GM12878 (cell line): ENCODE measurements around the gene ARPP21. TPM values are rescaled to one million over a fixed set of nuclear protein-coding genes. Genes with fewer than 3 reads are reported as not detected.

ENCODE experiments used
- ATAC-seq: fragments of 200-7000 bp; cut with Tn5 transposase; 3 replicates; pipeline ENCODE4 v1.9.1; 2020; ENCODE audit warnings: mild to moderate bottlenecking, moderate library complexity
- BruUV-seq: library from RNA; stranded (reverse); fragments of 400-500 nt; replicated peaks from 2 replicates; lab custom pipeline; 2021; lab: Mats Ljungman, UMichigan
- CTCF ChIA-PET: fragments of 300-600 bp; sonication (Branson Sonifier 250); formaldehyde crosslinking; extraction: SDS; loops from one replicate; lab custom pipeline; 2021; ENCODE audit warnings: inconsistent platforms; lab: Yijun Ruan, JAX
- POLR2A ChIA-PET: fragments of 350-600 bp; formaldehyde crosslinking; extraction: SDS; loops from one replicate; lab custom pipeline; 2021; ENCODE audit warnings: inconsistent platforms; lab: Charles Lee
- RAD21 ChIA-PET: fragments of 300-600 bp; sonication (Branson Sonifier 250); formaldehyde crosslinking; loops from one replicate; lab custom pipeline; 2023; ENCODE audit warnings: antibody characterized with exemption; ENCODE audit not compliant: unreplicated experiment; lab: Charles Lee
- SMC1A ChIA-PET: fragments of 300-600 bp; sonication (Branson Sonifier 250); formaldehyde crosslinking; loops from one replicate; lab custom pipeline; 2023; ENCODE audit not compliant: unreplicated experiment, uncharacterized antibody; lab: Charles Lee
- DNase-seq: peaks from one replicate; pipeline ENCODE4 v3.0.0-alpha.2; 2011; ENCODE audit warnings: low read depth, low spot score
- FAIRE-seq: peaks from 3 replicates; lab custom pipeline; 2011; peaks lifted over from hg19 to GRCh38; lab: Jason Lieb, UNC
- H2AFZ ChIP-seq: 2 replicates; pipeline ENCODE4 v1.6.0; 2011; ENCODE audit warnings: low read depth, low read length, control low read depth; ENCODE audit not compliant: control insufficient read depth
- H3K27ac ChIP-seq: 2 replicates; pipeline ENCODE4 v1.5.1; 2011; ENCODE audit warnings: control low read depth; ENCODE audit not compliant: control insufficient read depth, insufficient read depth
- H3K27me3 ChIP-seq, 2 experiments: replicated peaks in 1 of 2; 2 replicates each; pipeline versions ENCODE4 v1.6.0 to v1.6.1; 2011; ENCODE audit warnings: low read length in 1 of 2; ENCODE audit not compliant: control insufficient read depth in 2 of 2, insufficient read depth in 2 of 2
- H3K36me3 ChIP-seq, 2 experiments: 2 replicates each; pipeline ENCODE4 v1.5.1; 2011; ENCODE audit warnings: low read length in 1 of 2; ENCODE audit not compliant: control insufficient read depth in 2 of 2, insufficient read depth in 2 of 2
- H3K4me1 ChIP-seq: 2 replicates; pipeline ENCODE4 v1.6.1; 2011; ENCODE audit warnings: mild to moderate bottlenecking, low read length, moderate library complexity, mixed read lengths; ENCODE audit not compliant: control insufficient read depth, insufficient read depth
- H3K4me2 ChIP-seq: 2 replicates; pipeline ENCODE4 v1.6.0; 2011; ENCODE audit warnings: control low read depth; ENCODE audit not compliant: control insufficient read depth, insufficient read depth
- H3K4me3 ChIP-seq: fragments of 200-600 bp; sonication (generic); 2 replicates; pipeline ENCODE4 v1.5.1; 2016
- H3K79me2 ChIP-seq: 2 replicates; pipeline ENCODE4 v1.6.0; 2011; ENCODE audit warnings: low read length; ENCODE audit not compliant: control insufficient read depth, insufficient read depth
- H3K9ac ChIP-seq: 2 replicates; pipeline ENCODE4 v1.8.0; 2011; ENCODE audit warnings: low read length, control low read depth, mixed read lengths; ENCODE audit not compliant: control insufficient read depth, insufficient read depth
- H3K9me3 ChIP-seq: replicated peaks from 3 replicates; pipeline ENCODE4 v1.5.1; 2011; ENCODE audit warnings: mild to moderate bottlenecking, low read length; ENCODE audit not compliant: control insufficient read depth, insufficient read depth
- H4K20me1 ChIP-seq: 2 replicates; pipeline ENCODE4 v1.6.0; 2011; ENCODE audit not compliant: control insufficient read depth, insufficient read depth
- BACH1 ChIP-seq: fragments of 450-650 bp; IDR thresholded peaks from 2 replicates; pipeline ENCODE4 v1.6.1; 2017; ENCODE audit warnings: mild to moderate bottlenecking, borderline replicate concordance
- CHD4 ChIP-seq: fragments of 200-600 bp; sonication (generic); IDR thresholded peaks from 2 replicates; pipeline ENCODE4 v1.6.1; 2016; ENCODE audit warnings: mild to moderate bottlenecking
- CREM ChIP-seq: IDR thresholded peaks from 2 replicates; pipeline ENCODE4 v1.6.1; 2014; ENCODE audit warnings: antibody characterized with exemption, low read depth
- FOXM1 ChIP-seq: IDR thresholded peaks from 2 replicates; pipeline ENCODE4 v1.6.1; 2012; ENCODE audit warnings: low read depth, mild to moderate bottlenecking, inconsistent platforms, low read length, moderate library complexity
- GABPA ChIP-seq: IDR thresholded peaks from 2 replicates; pipeline ENCODE4 v1.6.1; 2014; ENCODE audit warnings: antibody characterized with exemption, low read depth, mild to moderate bottlenecking, inconsistent platforms
- IRF4 ChIP-seq: IDR thresholded peaks from 2 replicates; pipeline ENCODE4 v1.6.1; 2011; ENCODE audit warnings: low read depth, low read length
- MYB ChIP-seq: fragments of 150-350 bp; IDR thresholded peaks from 2 replicates; pipeline ENCODE4 v1.6.1; 2014; ENCODE audit warnings: mild to moderate bottlenecking, low read depth, low read length, borderline replicate concordance
- NFYB ChIP-seq: IDR thresholded peaks from 2 replicates; pipeline ENCODE4 v1.6.1; 2011; ENCODE audit warnings: low read depth, mild to moderate bottlenecking, low read length, improper control_type of control experiment, moderate library complexity; ENCODE audit not compliant: insufficient read depth
- PBX3 ChIP-seq: IDR thresholded peaks from 2 replicates; pipeline ENCODE4 v1.6.1; 2011; ENCODE audit warnings: mild to moderate bottlenecking, low read depth, low read length, moderate library complexity; ENCODE audit not compliant: insufficient replicate concordance
- RFX5 ChIP-seq: IDR thresholded peaks from 2 replicates; pipeline ENCODE4 v1.6.1; 2011; ENCODE audit warnings: low read depth, low read length, improper control_type of control experiment
- RUNX3 ChIP-seq: IDR thresholded peaks from 2 replicates; pipeline ENCODE4 v1.6.1; 2012; ENCODE audit warnings: low read length, inconsistent platforms
- STAT1 ChIP-seq: fragments of 450-650 bp; conservative IDR thresholded peaks from 2 replicates; pipeline ENCODE4 v1.6.1; 2014; ENCODE audit warnings: antibody characterized with exemption, mild to moderate bottlenecking
- TCF7 ChIP-seq: IDR thresholded peaks from 2 replicates; pipeline ENCODE4 v1.6.1; 2014; ENCODE audit warnings: antibody characterized with exemption, borderline replicate concordance
- WGBS: methylation state at CpG from one replicate; pipeline ENCODE4 v1.1.6; 2016; ENCODE audit warnings: low lambda C conversion rate; ENCODE audit not compliant: insufficient replicate concordance, insufficient coverage; ENCODE audit errors: missing lambda C conversion rate; 5-methylcytosine and 5-hydroxymethylcytosine counted together
- in situ Hi-C: fragments of 300-500 bp; cut with MboI; formaldehyde crosslinking; loops from 9 replicates; pipeline ENCODE4 v1.14.3; 2018; ENCODE audit warnings: mixed read lengths
- intact Hi-C: fragments of 100-400 bp; cut with micrococcal nuclease; formaldehyde crosslinking; loops from one replicate; pipeline ENCODE4 v1.14.2; 2022; ENCODE audit not compliant: unreplicated experiment
- polyA plus RNA-seq, 11 experiments: library from polyadenylated mRNA; depleted of rRNA in 4 of 11; unstranded in 6 of 11; stranded (reverse) in 5 of 11; fragments of >200 nt; fragmentation: Nextera tagmentation in 4 of 11; fragmentation: Illumina TruSeq in 1 of 11; extraction: Ambion mirVana in 4 of 11; extraction: Trizol in 1 of 11; gene quantifications; 1 replicate in 1 of 11; 2 replicates in 10 of 11; pipeline versions ENCODE4 v1.2.1 to v1.2.3, GENCODE V29; 2011 to 2016; ENCODE audit warnings: inconsistent platforms in 2 of 11, missing spikeins in 2 of 11, low read depth in 1 of 11
- total RNA-seq, 4 experiments: library from RNA; depleted of rRNA in 3 of 4; stranded (reverse); fragments of >200 nt in 3 of 4; fragmentation: Illumina TruSeq in 1 of 4; extraction: Trizol in 1 of 4; gene quantifications; 2 replicates each; pipeline versions ENCODE4 v1.2.1 to v1.2.3, GENCODE V29; 2013 to 2021
- TF ChIP-seq, protein P1 (sequence below): fragments of 450-650 bp; IDR thresholded peaks from 2 replicates; pipeline ENCODE4 v1.6.1; 2017; ENCODE audit warnings: antibody characterized with exemption, mild to moderate bottlenecking, moderate library complexity
- TF ChIP-seq, protein P2 (sequence below): IDR thresholded peaks from 2 replicates; pipeline ENCODE4 v1.6.1; 2011; ENCODE audit warnings: borderline replicate concordance, low read depth, mild to moderate bottlenecking, moderate library complexity, low read length; ENCODE audit not compliant: insufficient read depth, poor library complexity, severe bottlenecking
- TF ChIP-seq, protein P3 (sequence below): fragments of 450-650 bp; IDR thresholded peaks from 2 replicates; pipeline ENCODE4 v1.6.1; 2017; ENCODE audit warnings: mild to moderate bottlenecking

ARPP21 gene
- total and polyA plus RNA-seq, 10 of the 15 experiments (the other 5 are each of a cell fraction or from before 2014, with no cell fraction given), result not detected

DNA sequence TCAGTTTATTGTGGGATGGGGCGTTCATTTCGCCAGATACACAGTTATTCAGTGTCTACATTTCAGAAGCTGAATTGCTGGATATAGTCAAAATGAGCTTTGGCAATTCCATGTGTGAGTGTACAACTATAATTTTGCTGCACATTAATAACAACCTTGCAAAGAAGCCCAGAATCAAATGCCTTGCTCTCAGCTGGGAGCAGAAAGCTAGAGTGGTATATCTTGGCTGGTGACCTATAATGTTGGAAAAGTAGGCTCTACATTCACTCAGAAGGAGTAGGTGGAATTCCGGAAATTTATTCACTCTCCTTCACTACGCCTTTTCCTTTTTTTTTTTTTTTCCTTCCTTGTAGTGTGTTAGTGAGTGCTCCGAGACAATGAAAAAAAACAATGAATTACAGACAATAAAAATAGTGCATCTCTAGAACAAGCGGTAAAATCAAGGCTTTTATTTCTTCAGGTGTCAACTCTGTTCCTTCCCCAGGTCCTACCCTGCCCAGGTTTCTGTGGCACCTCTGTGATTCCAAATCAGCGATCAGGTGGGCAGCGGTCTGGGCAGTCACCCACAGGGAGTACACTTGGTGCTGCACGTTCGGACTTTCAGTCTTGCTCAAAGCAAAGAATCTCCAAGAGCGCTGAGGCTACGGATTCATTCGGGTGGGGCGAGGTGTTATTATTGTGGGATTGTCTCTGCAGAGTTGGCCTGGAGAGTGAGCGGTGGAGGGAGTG is 910 bp upstream of the ARPP21 start (continued):
- TF ChIP-seq, protein P1, sequence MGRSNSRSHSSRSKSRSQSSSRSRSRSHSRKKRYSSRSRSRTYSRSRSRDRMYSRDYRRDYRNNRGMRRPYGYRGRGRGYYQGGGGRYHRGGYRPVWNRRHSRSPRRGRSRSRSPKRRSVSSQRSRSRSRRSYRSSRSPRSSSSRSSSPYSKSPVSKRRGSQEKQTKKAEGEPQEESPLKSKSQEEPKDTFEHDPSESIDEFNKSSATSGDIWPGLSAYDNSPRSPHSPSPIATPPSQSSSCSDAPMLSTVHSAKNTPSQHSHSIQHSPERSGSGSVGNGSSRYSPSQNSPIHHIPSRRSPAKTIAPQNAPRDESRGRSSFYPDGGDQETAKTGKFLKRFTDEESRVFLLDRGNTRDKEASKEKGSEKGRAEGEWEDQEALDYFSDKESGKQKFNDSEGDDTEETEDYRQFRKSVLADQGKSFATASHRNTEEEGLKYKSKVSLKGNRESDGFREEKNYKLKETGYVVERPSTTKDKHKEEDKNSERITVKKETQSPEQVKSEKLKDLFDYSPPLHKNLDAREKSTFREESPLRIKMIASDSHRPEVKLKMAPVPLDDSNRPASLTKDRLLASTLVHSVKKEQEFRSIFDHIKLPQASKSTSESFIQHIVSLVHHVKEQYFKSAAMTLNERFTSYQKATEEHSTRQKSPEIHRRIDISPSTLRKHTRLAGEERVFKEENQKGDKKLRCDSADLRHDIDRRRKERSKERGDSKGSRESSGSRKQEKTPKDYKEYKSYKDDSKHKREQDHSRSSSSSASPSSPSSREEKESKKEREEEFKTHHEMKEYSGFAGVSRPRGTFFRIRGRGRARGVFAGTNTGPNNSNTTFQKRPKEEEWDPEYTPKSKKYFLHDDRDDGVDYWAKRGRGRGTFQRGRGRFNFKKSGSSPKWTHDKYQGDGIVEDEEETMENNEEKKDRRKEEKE, result no peak
- TF ChIP-seq STAT1, result no peak
- no peak for TF ChIP-seq RUNX3
- no peak for TF ChIP-seq CREM
- no peak for TF ChIP-seq GABPA
- no peak for TF ChIP-seq BACH1
- TF ChIP-seq TCF7, result no peak
- TF ChIP-seq, protein P2, sequence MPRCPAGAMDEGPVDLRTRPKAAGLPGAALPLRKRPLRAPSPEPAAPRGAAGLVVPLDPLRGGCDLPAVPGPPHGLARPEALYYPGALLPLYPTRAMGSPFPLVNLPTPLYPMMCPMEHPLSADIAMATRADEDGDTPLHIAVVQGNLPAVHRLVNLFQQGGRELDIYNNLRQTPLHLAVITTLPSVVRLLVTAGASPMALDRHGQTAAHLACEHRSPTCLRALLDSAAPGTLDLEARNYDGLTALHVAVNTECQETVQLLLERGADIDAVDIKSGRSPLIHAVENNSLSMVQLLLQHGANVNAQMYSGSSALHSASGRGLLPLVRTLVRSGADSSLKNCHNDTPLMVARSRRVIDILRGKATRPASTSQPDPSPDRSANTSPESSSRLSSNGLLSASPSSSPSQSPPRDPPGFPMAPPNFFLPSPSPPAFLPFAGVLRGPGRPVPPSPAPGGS, result no peak
- TF ChIP-seq IRF4, result no peak

DNA sequence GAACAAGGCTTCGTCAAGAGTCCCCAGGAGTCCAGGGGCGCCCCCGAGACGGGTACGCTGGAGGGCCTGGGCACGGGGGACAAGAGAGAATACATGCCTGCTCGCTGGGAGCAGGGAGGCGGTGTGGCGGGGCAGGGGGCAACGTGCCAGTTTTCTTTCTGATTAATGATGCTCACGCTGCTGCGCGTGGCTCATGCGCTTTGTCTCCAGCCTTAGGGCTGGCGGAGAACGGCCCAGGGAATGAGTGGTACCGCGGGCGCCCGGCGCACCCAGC is 408 bp upstream of the ARPP21 start:
- H3K9ac ChIP-seq, result no peak overlapping the region
- in situ Hi-C loops (no loop called here), intact Hi-C loops (no loop called here)
- peaks cover 5 to 18% of the 10 kb centered on the region in 2 experiments for H3K27me3 ChIP-seq
- no peaks in the 10 kb centered on the region for H4K20me1 ChIP-seq
- no peaks in the 10 kb centered on the region for H3K36me3 ChIP-seq
- ChIA-PET SMC1A (no interaction called here), POLR2A (no interaction called here), CTCF (no interaction called here), RAD21 (no interaction called here)
- no peaks in the 10 kb centered on the region for H3K79me2 ChIP-seq
- H3K27ac ChIP-seq, result no peak overlapping the region
- H3K4me3 ChIP-seq, result no peak overlapping the region
- BruUV-seq, result no TSS peak
- ATAC-seq, result no peak
- no peak for DNase-seq
- H3K9me3 ChIP-seq, result no peaks in the 10 kb centered on the region
- H2AFZ ChIP-seq, result no peak overlapping the region
- FAIRE-seq, result no peak
- WGBS, result 15% methylated on average over 13 of the region's 21 CpGs
- no peaks in the 10 kb centered on the region; the same call in 1 of the 2 replicates for H3K4me1 ChIP-seq
- no peak overlapping the region; the same call in 1 of the 2 replicates for H3K4me2 ChIP-seq
- TF ChIP-seq RUNX3 (no peak), NFYB (no peak), MYB (no peak), CHD4 (no peak), FOXM1 (no peak), TCF7 (no peak), RFX5 (no peak), PBX3 (no peak)
- TF ChIP-seq, protein P3, sequence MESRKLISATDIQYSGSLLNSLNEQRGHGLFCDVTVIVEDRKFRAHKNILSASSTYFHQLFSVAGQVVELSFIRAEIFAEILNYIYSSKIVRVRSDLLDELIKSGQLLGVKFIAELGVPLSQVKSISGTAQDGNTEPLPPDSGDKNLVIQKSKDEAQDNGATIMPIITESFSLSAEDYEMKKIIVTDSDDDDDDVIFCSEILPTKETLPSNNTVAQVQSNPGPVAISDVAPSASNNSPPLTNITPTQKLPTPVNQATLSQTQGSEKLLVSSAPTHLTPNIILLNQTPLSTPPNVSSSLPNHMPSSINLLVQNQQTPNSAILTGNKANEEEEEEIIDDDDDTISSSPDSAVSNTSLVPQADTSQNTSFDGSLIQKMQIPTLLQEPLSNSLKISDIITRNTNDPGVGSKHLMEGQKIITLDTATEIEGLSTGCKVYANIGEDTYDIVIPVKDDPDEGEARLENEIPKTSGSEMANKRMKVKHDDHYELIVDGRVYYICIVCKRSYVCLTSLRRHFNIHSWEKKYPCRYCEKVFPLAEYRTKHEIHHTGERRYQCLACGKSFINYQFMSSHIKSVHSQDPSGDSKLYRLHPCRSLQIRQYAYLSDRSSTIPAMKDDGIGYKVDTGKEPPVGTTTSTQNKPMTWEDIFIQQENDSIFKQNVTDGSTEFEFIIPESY, result no peak
